Measurements from ENCODE around the gene SPAG6. TPM values are rescaled to one million over a fixed set of nuclear protein-coding genes. Genes with fewer than 3 reads are reported as not detected.
"Not testable (repeated sequence)": the region's sequence is repeated elsewhere in the genome, so short reads cannot be mapped to it uniquely, and the experiment has no call there.

The SPAG6 gene
- total RNA-seq, 4 donors from 2014 or later, result 0.64 to 0.75 TPM; not detected in 2

DNA sequence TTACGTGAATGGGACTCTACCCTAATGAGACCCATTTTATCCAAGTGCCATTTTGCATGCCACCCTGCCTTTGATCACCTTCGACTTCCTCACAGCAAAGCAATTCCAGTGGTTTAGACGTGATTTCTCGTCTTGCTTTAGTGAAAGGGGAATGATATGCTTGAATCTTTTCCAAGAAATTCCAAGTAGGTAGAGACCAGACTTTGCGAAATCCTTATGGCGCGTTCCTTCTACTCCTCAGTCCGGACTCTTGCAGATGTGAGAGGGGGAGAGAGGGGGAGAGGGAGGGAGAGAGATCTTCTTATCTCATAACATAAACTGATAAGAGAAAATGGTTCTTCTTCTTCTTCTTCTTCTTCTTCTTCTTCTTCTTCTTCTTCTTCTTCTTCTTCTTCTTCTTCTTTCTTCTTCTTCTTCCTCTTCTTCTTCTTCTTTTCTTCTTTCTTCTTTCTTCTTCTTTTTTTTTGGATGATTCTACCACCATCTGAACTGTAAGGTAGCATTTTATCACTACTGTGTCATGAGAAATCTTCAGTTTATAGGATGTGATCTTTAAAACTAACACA lies 883 bp downstream of the SPAG6 start:
- TF ChIP-seq CTCF (IDR thresholded peaks at IDR 0.05) (no peak), POLR2A (IDR thresholded peaks at IDR 0.05) (no peak)
- no peak overlapping the region for H3K4me3 ChIP-seq (ENCODE audit: low read depth, poor library complexity, severe bottlenecking)
- 34 to 38% methylated on average over 8 of the region's 8 CpGs for WGBS, 2 donors
- intact Hi-C loops (cut with DNase I; ENCODE audit: low total_unique reads), result no loop called here
- DNase-seq (ENCODE audit: low spot score in 2 of 2), result no peak

DNA sequence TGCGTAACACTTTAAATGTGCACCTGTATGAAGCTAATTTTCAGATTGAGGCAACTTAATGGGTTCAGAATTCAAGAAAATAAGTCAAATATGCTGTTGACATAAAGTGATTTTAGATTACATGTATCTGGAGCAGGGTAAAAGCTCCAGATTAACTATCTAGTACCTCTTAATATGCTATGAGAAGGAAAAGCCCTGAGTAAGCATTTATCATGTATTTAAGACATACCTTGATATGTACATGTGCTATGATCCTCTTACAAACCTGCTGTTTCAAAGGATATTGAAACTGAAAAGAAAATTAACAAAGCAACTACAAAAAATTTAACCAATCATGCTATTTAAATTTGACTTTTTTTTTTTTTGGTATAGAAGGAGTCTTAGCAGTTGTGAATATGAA lies 4.5 kb downstream of the SPAG6 start:
- intact Hi-C loops (cut with DNase I; ENCODE audit: low total_unique reads), result no loop called here
- WGBS, 2 donors, result 98 to 100% methylated on average over 1 of the region's 1 CpG
- no peak for DNase-seq (ENCODE audit: low spot score in 2 of 2)
- no peak overlapping the region for H3K4me3 ChIP-seq (ENCODE audit: low read depth, poor library complexity, severe bottlenecking)
- no peak for TF ChIP-seq POLR2A (IDR thresholded peaks at IDR 0.05)
- no peak for TF ChIP-seq CTCF (IDR thresholded peaks at IDR 0.05)

GRCh38 chr10:22351131-22351703 lies 5.9 kb downstream of the SPAG6 start:
- no peak for DNase-seq (ENCODE audit: low spot score in 2 of 2)
- no peak overlapping the region for H3K4me3 ChIP-seq (ENCODE audit: low read depth, poor library complexity, severe bottlenecking)
- 91 to 95% methylated on average over 5 of the region's 5 CpGs for WGBS, 2 donors
- intact Hi-C loops (cut with DNase I; ENCODE audit: low total_unique reads), result no loop called here
- TF ChIP-seq POLR2A (IDR thresholded peaks at IDR 0.05) (no peak), CTCF (IDR thresholded peaks at IDR 0.05) (no peak)

DNA sequence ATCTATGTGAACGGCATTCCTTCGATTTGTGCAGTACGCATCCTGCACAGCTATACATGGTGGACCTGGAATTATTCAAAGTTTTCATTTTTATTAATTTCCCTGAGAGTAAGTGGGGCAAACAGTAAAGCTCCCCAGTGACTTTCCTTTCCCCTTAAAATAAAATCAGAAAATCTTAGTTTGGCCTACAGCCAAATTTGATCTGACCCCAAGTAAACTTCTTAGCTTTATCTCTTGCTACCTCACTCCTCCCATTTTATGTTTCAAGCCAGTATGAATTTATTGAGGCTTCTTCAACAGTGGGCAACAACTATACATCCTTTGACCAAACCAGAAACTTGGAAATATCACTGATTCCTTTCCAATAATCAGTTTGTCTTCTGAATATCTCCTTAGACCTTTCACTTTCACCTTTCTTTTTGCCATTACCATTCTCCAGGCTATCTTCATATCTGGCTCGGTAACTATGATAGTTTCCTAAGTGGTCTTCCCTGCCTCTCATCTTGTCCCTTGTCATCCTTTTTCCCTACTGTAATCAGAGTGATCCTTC lies 11.1 kb downstream of the SPAG6 start:
- H3K4me3 ChIP-seq (ENCODE audit: low read depth, poor library complexity, severe bottlenecking), result no peak overlapping the region
- 88 to 94% methylated on average over 4 of the region's 4 CpGs for WGBS, 2 donors
- no peak for DNase-seq (ENCODE audit: low spot score in 2 of 2)
- intact Hi-C loops (cut with DNase I; ENCODE audit: low total_unique reads), result no loop called here
- TF ChIP-seq CTCF (IDR thresholded peaks at IDR 0.05), result no peak
- no peak for TF ChIP-seq POLR2A (IDR thresholded peaks at IDR 0.05)

DNA sequence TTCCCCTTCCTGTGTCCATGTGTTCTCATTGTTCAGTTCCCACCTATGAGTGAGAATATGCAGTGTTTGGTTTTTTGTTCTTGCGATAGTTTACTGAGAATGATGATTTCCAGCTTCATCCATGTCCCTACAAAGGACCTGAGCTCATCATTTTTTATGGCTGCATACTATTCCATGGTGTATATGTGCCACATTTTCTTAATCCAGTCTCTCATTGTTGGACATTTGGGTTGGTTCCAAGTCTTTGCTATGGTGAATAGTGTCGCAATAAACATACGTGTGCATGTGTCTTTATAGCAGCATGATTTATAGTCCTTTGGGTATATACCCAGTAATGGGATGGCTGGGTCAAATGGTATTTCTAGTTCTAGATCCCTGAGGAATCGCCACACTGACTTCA lies 12.5 kb downstream of the SPAG6 start:
- intact Hi-C loops (cut with DNase I; ENCODE audit: low total_unique reads); DNase-seq (ENCODE audit: low spot score in 2 of 2); H3K4me3 ChIP-seq (ENCODE audit: low read depth, poor library complexity, severe bottlenecking): not testable (repeated sequence)
- 84 to 95% methylated on average over 4 of the region's 4 CpGs for WGBS, 2 donors

- no peak overlapping the region for H3K4me3 ChIP-seq (ENCODE audit: low read depth, poor library complexity, severe bottlenecking)
- 94 to 95% methylated on average over 6 of the region's 6 CpGs for WGBS, 2 donors
- no peak for DNase-seq (ENCODE audit: low spot score in 2 of 2)
- no peak for TF ChIP-seq CTCF (IDR thresholded peaks at IDR 0.05)
- intact Hi-C loops (cut with DNase I; ENCODE audit: low total_unique reads), result no loop called here
Measured at GRCh38 chr10:22363305-22363704, 18.0 kb downstream of the SPAG6 start.
